Esophagus squamous epithelium (tissue), 4 donors: ENCODE data around the gene HINT2.

Experiments
- POLR2A ChIP-seq, 4 donors: fragments of 450-650 bp; IDR thresholded peaks; one replicate each; pipeline ENCODE4 v1.6.1; 2017; ENCODE audit warnings: antibody characterized with exemption in 4 of 4, mild to moderate bottlenecking in 4 of 4, moderate library complexity in 3 of 4
- TF ChIP-seq, protein P1 (sequence below), 6 experiments: fragments of 450-650 bp in 4 of 6; fragments of 200-600 bp in 2 of 6; sonication (generic) in 2 of 6; IDR thresholded peaks; one replicate each; pipeline ENCODE4 v1.5.1; 2016 to 2019; ENCODE audit warnings: antibody characterized with exemption in 6 of 6, mild to moderate bottlenecking in 4 of 6, moderate library complexity in 4 of 6

DNA sequence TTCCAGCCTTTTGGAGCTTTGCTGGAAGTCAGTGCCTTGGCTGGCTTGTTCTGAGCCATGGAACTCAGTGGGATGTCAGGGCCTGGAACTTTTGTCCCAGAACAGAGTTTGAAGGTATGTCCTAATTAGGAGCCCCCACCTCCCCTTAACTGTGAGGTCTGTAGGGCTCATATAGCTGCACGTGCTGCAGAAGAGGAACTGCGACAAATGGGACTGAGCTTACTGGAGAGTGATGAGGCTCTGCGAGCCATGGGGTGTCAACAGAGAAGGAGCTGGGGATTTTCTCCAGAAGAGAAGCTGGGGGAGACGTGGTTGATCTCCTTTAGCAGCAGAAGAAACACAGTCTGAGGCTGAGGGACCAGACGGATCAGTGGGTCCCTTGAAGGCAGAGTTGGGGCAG is 25.1 kb upstream of the HINT2 start:
- TF ChIP-seq, protein P1, sequence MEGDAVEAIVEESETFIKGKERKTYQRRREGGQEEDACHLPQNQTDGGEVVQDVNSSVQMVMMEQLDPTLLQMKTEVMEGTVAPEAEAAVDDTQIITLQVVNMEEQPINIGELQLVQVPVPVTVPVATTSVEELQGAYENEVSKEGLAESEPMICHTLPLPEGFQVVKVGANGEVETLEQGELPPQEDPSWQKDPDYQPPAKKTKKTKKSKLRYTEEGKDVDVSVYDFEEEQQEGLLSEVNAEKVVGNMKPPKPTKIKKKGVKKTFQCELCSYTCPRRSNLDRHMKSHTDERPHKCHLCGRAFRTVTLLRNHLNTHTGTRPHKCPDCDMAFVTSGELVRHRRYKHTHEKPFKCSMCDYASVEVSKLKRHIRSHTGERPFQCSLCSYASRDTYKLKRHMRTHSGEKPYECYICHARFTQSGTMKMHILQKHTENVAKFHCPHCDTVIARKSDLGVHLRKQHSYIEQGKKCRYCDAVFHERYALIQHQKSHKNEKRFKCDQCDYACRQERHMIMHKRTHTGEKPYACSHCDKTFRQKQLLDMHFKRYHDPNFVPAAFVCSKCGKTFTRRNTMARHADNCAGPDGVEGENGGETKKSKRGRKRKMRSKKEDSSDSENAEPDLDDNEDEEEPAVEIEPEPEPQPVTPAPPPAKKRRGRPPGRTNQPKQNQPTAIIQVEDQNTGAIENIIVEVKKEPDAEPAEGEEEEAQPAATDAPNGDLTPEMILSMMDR (IDR thresholded peaks at IDR 0.05): no peak
- TF ChIP-seq POLR2A (IDR thresholded peaks at IDR 0.05): no peak
